Right ventricle myocardium inferior (tissue), 1 donor: Measurements from ENCODE around the gene APOC3. TPM values are rescaled to one million over a fixed set of nuclear protein-coding genes. Genes with fewer than 3 reads are reported as not detected.
A peak's percentile ranks its signal among the peaks of the same experiment; 100 is the strongest.

Source experiments
- ATAC-seq: fragments of 200-7000 bp; cut with Tn5 transposase; one replicate; pipeline ENCODE4 v1.9.1; 2020; ENCODE audit warnings: mild to moderate bottlenecking, moderate library complexity
- DNase-seq: peaks from one replicate; pipeline ENCODE4 v3.0.0; 2021; ENCODE audit errors: missing footprints
- intact Hi-C: fragments of 100-400 bp; cut with DNase I; formaldehyde crosslinking; loops from one replicate; pipeline ENCODE4 v1.11.0; 2022
- long read RNA-seq: library from polyadenylated mRNA; unstranded; transcript quantifications from one replicate; pipeline ENCODE4 v2.0.0, GENCODE V29; 2021
- total RNA-seq: library from RNA; stranded (reverse); fragmentation: NEBNext Ultra II Directional; extraction: Animal tissue kit (Norgen Biotek cat#: 25700); gene quantifications from one replicate; pipeline ENCODE4 v1.2.1, GENCODE V29; 2021
- donor health status: DM: no; HTN: yes; CAD: no; lungs with severe emphysema.

Gene APOC3
- total RNA-seq, result not detected
- long read RNA-seq, result 0 reads

DNA sequence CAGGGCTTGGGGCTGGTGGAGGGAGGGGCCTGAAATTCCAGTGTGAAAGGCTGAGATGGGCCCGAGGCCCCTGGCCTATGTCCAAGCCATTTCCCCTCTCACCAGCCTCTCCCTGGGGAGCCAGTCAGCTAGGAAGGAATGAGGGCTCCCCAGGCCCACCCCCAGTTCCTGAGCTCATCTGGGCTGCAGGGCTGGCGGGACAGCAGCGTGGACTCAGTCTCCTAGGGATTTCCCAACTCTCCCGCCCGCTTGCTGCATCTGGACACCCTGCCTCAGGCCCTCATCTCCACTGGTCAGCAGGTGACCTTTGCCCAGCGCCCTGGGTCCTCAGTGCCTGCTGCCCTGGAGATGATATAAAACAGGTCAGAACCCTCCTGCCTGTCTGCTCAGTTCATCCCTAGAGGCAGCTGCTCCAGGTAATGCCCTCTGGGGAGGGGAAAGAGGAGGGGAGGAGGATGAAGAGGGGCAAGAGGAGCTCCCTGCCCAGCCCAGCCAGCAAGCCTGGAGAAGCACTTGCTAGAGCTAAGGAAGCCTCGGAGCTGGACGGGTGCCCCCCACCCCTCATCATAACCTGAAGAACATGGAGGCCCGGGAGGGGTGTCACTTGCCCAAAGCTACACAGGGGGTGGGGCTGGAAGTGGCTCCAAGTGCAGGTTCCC, at the start of gene APOC3:
Gene APOC3, plus strand, starts transcription at position 383 of the 659 bp plus-strand sequence. CDS start 676 bp downstream, outside the sequence.
- DNase-seq (no peak), ATAC-seq (no peak)

DNA sequence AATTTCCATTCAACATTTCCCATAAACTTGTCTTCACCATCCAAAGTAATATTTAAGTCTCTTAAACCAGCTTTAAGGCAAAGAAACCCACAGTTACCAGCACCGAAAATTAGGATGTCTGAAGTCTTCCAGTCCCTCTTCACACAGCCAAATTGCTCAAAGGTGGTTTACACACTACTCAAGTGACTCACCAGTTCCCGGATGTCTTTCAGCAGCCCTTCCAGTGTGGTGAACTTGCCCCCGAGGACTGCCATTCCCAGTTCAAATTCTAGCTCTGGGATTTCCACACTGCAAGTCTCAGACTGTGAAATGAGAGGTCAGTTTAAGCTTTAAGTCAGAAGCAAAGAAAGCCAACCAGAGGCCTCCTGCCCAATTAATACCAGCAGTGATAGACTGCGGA, 47.0 kb upstream of the APOC3 start:
- DNase-seq (no peak), ATAC-seq (no peak)
- intact Hi-C loops, result no loop called here

More for the DNA sequence above, at the start of gene APOC3:
- intact Hi-C loops, result no loop called here

DNA sequence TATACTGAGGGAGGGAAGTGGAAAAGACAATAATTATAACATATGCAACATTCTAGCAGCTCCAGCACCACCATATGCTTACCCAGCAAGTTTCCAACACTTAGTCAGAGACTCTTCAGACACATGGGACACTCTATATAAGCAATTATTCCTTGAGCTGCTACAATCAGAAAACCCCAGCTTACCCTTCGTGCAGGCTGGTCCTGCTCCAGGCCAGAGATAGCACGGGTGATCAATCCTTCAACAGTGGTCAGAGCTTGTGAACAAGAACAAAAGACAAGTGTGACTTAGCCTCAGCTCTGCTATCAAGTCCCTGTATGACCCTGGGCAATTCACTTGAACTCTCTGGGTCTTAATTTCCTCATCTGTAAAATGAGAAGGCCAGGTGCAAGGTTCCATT, 43.4 kb upstream of the APOC3 start:
- ATAC-seq, result no peak
- no peak for DNase-seq
- intact Hi-C loops, result no loop called here

DNA sequence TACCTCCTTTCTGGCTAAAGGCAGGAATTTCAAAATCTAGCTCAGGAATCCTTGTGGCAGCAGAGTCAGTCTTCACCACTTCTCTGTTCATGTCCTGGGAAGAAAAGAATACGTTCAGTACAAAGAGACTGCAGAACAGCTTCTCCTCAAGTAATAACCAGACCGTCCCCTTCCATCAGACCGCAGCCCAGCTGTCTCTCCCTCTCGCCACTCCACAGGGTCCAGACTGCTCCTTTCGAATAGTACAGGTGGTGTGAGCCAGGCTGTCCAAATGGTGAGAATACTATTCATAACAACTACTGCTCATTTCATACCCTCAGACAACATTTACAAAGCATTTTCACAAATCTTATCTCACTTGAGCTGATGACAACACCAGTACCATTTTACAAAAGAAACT, 42.7 kb upstream of the APOC3 start:
- intact Hi-C loops, result no loop called here
- DNase-seq (no peak), ATAC-seq (no peak)

DNA sequence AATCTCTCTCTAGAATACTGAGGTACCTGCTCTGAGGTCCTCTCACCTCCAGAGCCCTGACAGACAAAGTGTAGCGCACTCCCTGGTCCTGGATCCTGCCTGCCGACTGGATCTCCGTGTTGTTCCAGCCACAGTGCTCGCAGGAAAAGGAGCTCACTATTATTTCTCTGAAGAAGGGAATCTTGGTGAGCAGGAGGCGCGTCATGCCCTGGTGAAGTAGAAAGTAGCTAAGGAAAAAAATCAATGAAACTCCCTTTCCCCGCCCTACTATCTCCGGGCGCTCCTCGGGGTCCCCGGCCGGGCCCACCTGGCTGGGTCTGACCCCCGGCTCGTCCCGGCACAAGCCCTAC, 42.3 kb upstream of the APOC3 start:
- intact Hi-C loops, result no loop called here
- DNase-seq, result no peak

DNA sequence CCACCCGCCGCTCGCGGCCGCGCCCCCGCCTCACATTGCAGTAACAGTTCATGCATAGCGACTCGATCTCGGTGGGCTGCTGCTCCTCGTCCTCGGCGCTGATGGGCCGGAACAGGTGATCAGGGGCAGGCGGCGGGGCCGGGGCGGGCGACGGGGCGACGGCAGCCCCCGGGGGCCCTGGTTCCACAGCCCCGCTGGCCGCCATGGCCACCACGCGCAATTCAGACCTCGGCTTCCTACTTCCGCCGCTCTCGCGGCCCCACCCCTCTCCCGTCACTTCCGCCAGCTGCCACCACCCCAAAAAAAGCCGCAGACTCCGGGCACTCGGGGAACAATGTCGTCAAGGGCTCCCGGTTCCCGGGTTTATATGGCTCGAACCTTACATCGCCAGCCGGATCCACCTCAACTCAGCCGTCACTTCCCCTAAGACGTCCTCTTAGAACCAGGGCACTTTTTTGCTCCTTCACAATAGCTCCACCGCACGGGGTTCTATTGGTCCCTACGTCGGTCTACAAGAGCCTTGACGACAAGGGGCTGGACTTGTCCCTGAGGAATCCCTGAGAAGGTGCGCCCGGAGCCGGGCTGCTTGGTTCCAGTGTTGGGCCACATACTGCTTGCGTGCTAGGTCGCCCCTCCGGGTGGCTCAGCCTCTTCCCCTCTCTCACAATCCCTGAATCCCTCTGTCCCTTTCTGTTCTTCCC, 41.8 kb upstream of the APOC3 start, which contains the start of gene ZPR1:
Gene ZPR1, minus strand, starts transcription at position 238 of the 701 bp plus-strand sequence. Its CDS starts 33 bp downstream, at position 205.
- ATAC-seq (peak; percentile 83), DNase-seq (peak; percentile 94)
- intact Hi-C loops, result loop anchor here (2.0 kb wide), 1 partner anchor 47 kb away; no protein-coding TSS in a partner anchor

More for the DNA sequence above, 42.3 kb upstream of the APOC3 start:
- ATAC-seq, result no peak

DNA sequence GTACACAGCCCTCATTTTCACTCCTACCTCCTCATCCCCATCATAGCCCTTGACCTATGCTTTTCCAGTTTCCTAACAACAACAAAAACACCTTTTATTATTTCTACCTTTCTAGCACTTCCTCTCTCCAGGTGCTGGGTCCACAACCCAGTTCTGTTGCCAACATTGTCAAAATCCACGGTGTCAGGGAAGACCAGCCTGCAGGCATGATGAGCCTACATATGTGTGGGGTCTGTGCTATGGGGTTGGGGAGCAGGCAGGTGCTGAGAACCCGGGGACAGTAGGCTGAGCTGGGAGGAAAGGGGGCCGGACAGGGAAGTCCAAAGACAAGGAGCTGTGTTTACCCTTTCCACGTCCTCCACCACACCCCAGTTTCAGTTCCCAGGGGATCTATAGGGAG, 41.2 kb upstream of the APOC3 start:
- DNase-seq (no peak), ATAC-seq (no peak)
- intact Hi-C loops, result loop anchor here (2.0 kb wide), 1 partner anchor 46 kb away; no protein-coding TSS in a partner anchor

DNA sequence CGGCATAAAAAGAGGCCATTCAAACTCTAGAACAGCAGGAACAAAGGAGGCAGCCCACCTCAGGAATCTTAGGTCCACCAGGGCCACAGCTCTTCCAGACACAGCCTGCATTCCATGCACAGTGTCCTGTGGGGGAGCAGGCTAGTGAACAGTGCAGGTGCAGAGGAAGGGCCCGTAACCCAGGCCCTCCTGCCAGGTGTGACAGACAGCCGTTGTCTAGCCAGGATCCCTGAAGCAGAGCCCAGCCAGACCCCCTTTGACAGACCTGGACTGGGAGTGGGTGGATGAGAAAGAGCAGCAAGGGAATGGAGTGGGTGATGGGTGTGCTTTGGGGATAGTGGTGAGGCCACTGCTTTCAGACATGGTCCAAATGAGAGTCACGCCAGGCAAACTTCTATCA, 40.7 kb upstream of the APOC3 start:
- intact Hi-C loops, result loop anchor here (2.0 kb wide), 1 partner anchor 46 kb away; no protein-coding TSS in a partner anchor
- ATAC-seq, result no peak

DNA sequence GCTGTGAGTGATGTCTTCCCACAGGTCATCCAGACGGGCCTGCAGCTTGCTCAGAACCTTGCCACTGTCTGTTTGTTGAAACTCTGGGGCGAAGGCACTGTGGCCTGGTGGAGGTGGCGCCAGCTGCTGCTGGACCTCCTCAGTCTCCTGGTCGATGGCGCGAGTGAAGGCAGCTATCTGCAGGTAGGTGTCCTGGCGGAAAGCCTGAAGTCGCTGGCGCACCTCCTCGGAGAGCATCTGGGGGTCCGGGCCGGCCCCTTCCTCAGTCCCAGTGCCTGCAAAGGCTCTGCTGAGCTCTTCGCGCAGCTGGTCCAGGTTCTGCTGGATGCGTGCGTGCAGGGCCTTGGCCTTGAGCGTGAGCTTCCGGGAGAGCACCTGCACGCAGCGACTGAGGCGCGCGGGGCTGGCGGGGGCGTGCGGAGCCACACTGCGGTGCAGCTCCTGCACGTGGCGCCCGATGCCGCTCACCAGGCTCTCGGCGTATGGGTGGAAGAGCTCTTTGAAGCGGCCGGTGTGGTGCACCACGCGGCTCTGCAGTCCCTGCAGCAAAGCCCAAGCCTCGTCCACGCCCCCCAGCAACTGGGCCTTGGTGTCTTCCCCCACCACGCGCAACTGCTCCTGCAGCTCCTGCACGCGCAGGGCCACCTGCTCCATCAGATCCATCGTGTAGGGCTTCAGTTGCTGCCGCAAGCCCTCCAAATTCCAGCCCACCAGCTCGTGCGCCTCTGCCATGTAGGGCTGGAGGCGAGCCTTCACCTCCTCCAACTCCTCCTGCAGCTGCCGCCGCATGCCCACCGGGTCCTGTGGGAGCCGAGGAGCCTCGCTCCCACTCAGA, 39.3 kb upstream of the APOC3 start:
- DNase-seq, result peak; percentile 66
- intact Hi-C loops, result loop anchor here (2.0 to 5.0 kb wide), 2 partner anchors 316 to 437 kb away; no protein-coding TSS in a partner anchor
- ATAC-seq, result no peak

More for the DNA sequence above, 40.7 kb upstream of the APOC3 start:
- no peak for DNase-seq

DNA sequence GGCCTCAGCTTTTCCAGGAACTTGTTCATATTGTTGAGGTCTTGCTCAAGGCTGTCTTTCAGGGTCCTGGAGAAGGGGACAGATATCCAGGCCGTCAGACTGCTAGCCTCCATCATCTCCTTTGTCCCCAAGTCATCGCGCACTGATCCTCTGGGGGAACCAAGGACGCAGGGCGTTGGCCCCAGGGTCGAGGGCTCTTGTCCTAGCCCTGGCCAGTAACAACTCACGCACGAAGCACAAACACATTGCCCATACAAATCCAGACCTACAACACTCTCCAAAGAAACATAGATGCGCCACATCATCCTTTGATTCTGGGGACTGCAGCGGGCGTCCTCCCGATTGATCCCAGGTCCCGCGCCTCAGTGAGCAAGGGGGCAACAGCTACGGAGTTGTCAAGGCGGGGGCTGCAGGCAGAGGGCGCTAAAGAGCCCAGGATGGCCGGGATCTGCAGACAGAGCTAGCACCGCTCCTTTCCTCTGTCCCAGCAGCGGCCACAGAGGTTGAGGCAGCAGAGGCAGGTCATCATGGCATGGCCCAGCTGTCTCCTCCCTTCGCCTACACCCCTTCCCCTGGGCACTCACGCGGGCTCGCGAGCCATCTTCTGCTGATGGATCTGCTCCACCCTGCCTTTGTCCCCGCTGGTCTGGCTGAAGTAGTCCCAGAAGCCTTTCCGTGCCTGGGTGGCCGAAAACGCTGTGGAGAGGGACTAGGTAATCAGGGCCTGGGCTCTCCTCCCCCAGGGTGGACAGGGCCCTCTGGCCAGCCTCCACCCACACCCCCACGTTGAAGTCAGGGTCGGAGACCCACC, 38.5 kb upstream of the APOC3 start:
- peak; percentile 86 for DNase-seq
- ATAC-seq, result peak; percentile 71
- intact Hi-C loops, result loop anchor here (2.0 to 5.0 kb wide), 2 partner anchors 316 to 436 kb away; no protein-coding TSS in a partner anchor

DNA sequence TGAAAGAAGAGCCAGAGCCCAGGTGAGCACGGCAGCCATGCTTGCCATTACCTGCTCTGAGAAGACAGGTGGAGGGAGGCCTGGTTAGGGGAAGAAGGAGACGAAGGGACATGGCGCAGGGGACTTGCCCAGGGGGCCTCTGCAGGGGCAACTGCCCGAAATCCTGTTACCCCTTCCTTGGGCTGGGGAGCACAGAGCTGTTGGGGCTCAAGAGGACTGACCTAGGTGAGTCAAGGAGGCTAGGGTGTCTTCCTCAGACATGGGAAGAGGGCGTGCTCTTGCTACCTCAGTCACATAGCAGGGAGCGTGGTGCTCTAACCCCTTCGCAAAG, 37.9 kb upstream of the APOC3 start, which contains the start of gene APOA5:
Gene APOA5, minus strand, starts transcription at position 67 of the 331 bp plus-strand sequence. Its CDS starts 19 bp downstream, at position 48.
- intact Hi-C loops, result loop anchor here (2.0 to 5.0 kb wide), 2 partner anchors 315 to 436 kb away; no protein-coding TSS in a partner anchor
- no peak for ATAC-seq
- DNase-seq, result no peak

DNA sequence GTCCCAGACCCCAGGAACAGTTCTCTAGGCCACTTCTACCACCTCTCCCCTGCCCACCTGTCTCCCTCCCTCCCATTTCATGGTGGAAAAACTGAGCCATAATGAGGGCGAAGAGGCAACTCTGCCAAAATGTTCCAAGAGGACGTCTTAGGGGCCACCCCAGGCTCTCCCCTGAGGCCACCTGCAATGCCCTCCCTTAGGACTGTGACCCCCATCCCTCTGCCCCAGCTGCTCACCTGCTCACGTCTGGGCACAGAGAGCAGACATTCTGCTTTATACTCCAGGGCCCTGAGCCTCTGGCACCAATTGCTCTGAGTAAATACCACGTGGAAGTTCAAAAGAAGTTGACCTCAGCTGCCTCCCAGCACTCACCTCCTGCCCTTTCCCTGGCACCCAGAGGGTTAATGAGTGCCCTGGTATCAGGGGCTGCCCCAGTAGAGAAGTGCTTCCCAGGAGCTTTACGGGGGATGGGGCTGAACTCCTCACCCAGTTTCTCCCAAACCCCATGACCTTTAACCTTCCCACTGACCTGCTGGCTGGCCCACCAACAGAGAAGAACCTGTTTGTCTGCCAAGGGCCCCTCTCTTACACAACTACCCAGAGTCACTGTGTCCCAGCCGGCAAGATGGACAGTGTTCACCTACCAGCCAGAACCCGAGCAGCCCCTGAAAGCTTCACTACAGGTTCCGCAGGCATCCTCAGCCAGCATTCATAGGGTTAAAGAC, 37.4 kb upstream of the APOC3 start:
- DNase-seq (no peak), ATAC-seq (no peak)
- intact Hi-C loops, result loop anchor here (5.0 kb wide), 1 partner anchor 435 kb away; no protein-coding TSS in a partner anchor

DNA sequence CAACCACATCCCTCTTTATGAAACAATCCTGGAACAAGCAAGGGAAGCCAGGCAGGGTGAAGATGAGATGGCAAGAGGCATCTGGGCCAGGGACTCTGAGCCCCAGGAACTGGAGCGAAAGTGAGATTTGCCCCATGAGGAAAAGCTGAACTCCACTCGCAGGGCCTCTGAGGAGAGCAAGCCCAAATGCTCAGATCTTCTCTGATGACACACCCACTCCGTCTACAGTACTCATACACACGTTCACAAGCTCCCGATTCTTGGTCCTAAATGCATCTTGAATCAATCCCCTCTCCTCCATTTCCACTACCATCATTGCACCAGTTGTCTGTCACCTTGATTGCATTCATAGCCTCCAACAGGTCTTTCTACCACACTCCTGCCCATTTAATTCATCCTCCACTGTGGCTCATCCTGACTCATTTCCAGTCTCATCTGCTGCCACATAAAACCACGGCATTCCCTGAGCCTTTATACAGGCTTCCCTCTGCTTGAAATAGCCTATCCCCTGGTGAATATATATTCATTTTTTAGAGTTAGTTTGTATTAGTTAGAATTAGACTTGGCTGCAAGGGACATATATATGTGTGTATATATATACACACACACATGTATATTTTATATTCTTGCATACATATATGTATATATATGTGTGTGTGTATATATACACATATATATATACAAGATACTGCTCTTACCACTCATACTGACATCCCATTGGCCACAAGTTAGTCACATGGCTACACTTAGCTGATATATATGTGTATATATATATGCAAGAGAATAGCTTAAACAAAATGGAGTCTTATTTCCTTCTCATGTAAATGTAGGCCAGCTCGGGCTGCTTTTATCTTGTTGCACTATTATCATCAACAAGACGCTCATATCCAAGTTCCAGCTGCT, 36.6 kb upstream of the APOC3 start:
- intact Hi-C loops, result loop anchor here (5.0 kb wide), 1 partner anchor 434 kb away; no protein-coding TSS in a partner anchor

DNA sequence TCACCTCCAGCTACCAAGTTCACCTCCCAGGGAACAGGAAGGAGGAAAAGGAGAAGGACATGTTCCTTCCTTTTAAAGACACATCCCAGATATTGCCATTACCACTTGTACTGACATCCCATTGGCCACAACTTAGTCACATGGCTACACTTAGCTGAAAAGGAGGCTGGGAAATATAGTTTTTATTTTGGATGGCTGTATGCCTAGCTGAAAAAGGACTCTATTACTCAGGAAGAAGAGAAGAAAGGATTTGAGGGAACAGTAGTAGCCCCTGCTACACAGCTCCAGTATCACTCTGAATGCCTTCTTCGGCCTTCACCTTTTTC, 36.0 kb upstream of the APOC3 start:
- DNase-seq (no peak), ATAC-seq (no peak)
- intact Hi-C loops, result loop anchor here (5.0 kb wide), 1 partner anchor 434 kb away; no protein-coding TSS in a partner anchor

More for the DNA sequence above, 36.6 kb upstream of the APOC3 start:
- no peak for DNase-seq
- ATAC-seq, result no peak

DNA sequence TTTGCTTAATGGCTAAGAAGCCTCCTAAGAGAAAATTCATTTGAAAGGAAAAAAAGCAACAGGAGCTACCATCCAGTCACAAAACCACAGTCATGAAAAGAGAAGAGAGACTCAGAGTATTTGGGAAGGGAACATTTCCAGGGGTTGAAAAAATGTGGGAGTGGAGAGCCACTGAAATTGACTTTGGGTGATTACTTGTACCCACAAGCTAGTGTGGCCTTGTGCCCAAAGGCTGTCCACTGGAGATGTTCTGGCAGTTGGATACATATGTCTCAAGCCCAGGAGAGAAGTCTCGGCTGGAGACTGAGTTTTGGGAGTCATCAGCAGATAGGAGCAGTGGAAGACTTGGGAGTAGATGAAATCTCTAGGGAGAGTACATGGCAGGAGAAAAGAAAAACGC, 34.9 kb upstream of the APOC3 start:
- intact Hi-C loops, result loop anchor here (5.0 kb wide), 1 partner anchor 432 kb away; no protein-coding TSS in a partner anchor

DNA sequence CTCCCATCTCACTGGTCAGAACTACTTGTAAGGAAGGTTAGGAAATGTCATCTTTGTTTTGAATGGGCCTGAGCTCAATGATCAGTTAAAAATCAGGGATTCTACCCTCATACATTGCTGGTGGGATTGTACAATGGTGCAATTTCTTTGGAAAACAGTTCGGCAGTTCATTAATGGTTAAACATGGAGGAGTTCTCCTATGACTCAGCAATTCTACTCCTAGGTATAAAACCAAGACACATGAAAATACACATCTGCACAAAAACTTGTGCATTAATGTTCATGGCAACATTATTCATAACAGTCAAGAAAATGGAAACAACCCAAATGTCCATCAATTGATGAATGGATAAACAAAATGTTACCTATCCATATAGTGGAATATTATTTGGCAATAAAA, 33.2 kb upstream of the APOC3 start:
- intact Hi-C loops, result no loop called here
- no peak for DNase-seq

More for the DNA sequence above, 34.9 kb upstream of the APOC3 start:
- DNase-seq (no peak), ATAC-seq (no peak)

More for the DNA sequence above, 33.2 kb upstream of the APOC3 start:
- ATAC-seq, result no peak
